SK-N-SH treated with all-trans-retinoic acid at 6 μM for 48 hours (cell line): ENCODE measurements around the gene MYH4.

ENCODE experiments used
- ATAC-seq: fragments of 200-7000 bp; cut with Tn5 transposase; 3 replicates; pipeline ENCODE4 v1.9.1; 2020; ENCODE audit warnings: mild to moderate bottlenecking, moderate library complexity
- ARNTL ChIP-seq: fragments of 450-650 bp; formaldehyde crosslinking; IDR thresholded peaks from 2 replicates; pipeline ENCODE4 v1.5.0; 2020; ENCODE audit warnings: low read depth, mild to moderate bottlenecking, moderate library complexity, borderline replicate concordance
- CSDC2 ChIP-seq: fragments of 250-450 bp; sonication (Bioruptor Pico); IDR thresholded peaks from 2 replicates; pipeline ENCODE4 v1.5.0; 2020; ENCODE audit warnings: mild to moderate bottlenecking, moderate library complexity
- CSRNP3 ChIP-seq: fragments of 250-450 bp; sonication (Bioruptor Pico); IDR thresholded peaks from 2 replicates; pipeline ENCODE4 v1.5.1; 2021; ENCODE audit warnings: mild to moderate bottlenecking, moderate library complexity
- ESRRG ChIP-seq: fragments of 250-450 bp; sonication (Bioruptor Pico); IDR thresholded peaks from 2 replicates; pipeline ENCODE4 v1.6.1; 2021; ENCODE audit warnings: mild to moderate bottlenecking
- GLIS3 ChIP-seq: fragments of 250-450 bp; sonication (Bioruptor Pico); IDR thresholded peaks from 2 replicates; pipeline ENCODE4 v1.5.0; 2020; ENCODE audit warnings: mild to moderate bottlenecking, moderate library complexity
- ISL1 ChIP-seq: fragments of 250-450 bp; sonication (Bioruptor Pico); IDR thresholded peaks from 2 replicates; pipeline ENCODE4 v2.1.2; 2022; ENCODE audit warnings: mild to moderate bottlenecking, moderate library complexity
- OSR1 ChIP-seq: fragments of 250-450 bp; sonication (Bioruptor Pico); IDR thresholded peaks from 2 replicates; pipeline ENCODE4 v1.8.0; 2022; ENCODE audit warnings: moderate library complexity, mild to moderate bottlenecking, inconsistent platforms
- RARB ChIP-seq: fragments of 250-450 bp; sonication (Bioruptor Pico); IDR thresholded peaks from 2 replicates; pipeline ENCODE4 v1.8.0; 2021; ENCODE audit warnings: mild to moderate bottlenecking, moderate library complexity
- SNAI2 ChIP-seq: fragments of 250-450 bp; sonication (Bioruptor Pico); IDR thresholded peaks from 2 replicates; pipeline ENCODE4 v1.5.0; 2020; ENCODE audit warnings: mild to moderate bottlenecking, moderate library complexity
- TCF4 ChIP-seq: fragments of 250-450 bp; sonication (Bioruptor Pico); IDR thresholded peaks from 2 replicates; pipeline ENCODE4 v1.8.0; 2021; ENCODE audit warnings: mild to moderate bottlenecking, moderate library complexity, borderline replicate concordance
- TOX ChIP-seq: fragments of 250-450 bp; sonication (Bioruptor Pico); IDR thresholded peaks from 2 replicates; pipeline ENCODE4 v1.8.0; 2021; ENCODE audit warnings: mild to moderate bottlenecking, moderate library complexity, borderline replicate concordance
- ZC3H10 ChIP-seq: fragments of 250-450 bp; sonication (Bioruptor Pico); IDR thresholded peaks from 2 replicates; pipeline ENCODE4 v1.5.1; 2021; ENCODE audit warnings: mild to moderate bottlenecking, moderate library complexity
- ZFP3 ChIP-seq: fragments of 250-450 bp; sonication (Bioruptor Pico); IDR thresholded peaks from 2 replicates; pipeline ENCODE4 v1.5.0; 2020; ENCODE audit warnings: mild to moderate bottlenecking, moderate library complexity
- ZNF565 ChIP-seq: fragments of 450-650 bp; formaldehyde crosslinking; conservative IDR thresholded peaks from 2 replicates; pipeline ENCODE4 v1.5.0; 2020; ENCODE audit warnings: low read depth, mild to moderate bottlenecking, moderate library complexity
- ZNF8 ChIP-seq: fragments of 450-650 bp; formaldehyde crosslinking; IDR thresholded peaks from 2 replicates; pipeline ENCODE4 v1.5.0; 2020; ENCODE audit warnings: mild to moderate bottlenecking, moderate library complexity
- TF ChIP-seq, protein P1 (sequence below): fragments of 250-450 bp; sonication (Bioruptor Pico); IDR thresholded peaks from 2 replicates; pipeline ENCODE4 v1.5.1; 2020; ENCODE audit warnings: low read depth, mild to moderate bottlenecking, moderate library complexity
- TF ChIP-seq, protein P2 (sequence below): fragments of 250-450 bp; sonication (Bioruptor Pico); IDR thresholded peaks from 2 replicates; pipeline ENCODE4 v1.8.0; 2020; ENCODE audit warnings: mild to moderate bottlenecking, moderate library complexity, borderline replicate concordance
- TF ChIP-seq, protein P3 (sequence below): fragments of 250-450 bp; sonication (Bioruptor Pico); IDR thresholded peaks from 2 replicates; pipeline ENCODE4 v1.8.0; 2021; ENCODE audit warnings: low read depth, mild to moderate bottlenecking, moderate library complexity, borderline replicate concordance
- TF ChIP-seq, protein P4 (sequence below): fragments of 250-450 bp; sonication (Bioruptor Pico); IDR thresholded peaks from 2 replicates; pipeline ENCODE4 v1.5.0; 2020; ENCODE audit warnings: mild to moderate bottlenecking, moderate library complexity

The MYH4 gene

GRCh38 chr17:10499950-10500349 lies 30.6 kb upstream of the MYH4 start (continued):
- TF ChIP-seq ZC3H10 (no peak), CSRNP3 (CRISPR knock-in tag) (no peak), TCF4 (no peak), ZNF565 (CRISPR knock-in tag) (no peak)

DNA sequence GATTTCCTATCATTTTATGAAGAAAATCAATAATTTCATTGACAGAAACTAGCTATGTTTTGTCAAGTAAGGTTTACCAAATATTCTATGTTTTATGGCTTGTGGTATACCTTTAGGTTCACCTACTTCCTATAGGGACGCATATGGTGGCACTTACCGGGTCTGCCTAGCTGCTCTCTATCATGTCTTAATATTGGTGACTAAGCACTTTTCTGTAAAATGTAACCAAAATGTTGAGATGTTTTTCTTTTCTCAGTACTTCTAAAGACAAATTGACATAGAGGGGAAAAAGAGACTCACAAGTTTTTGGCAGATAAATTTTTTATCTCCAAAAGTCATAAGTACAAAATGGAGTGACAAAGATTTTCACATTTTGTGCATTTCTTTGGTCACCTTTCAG lies 22.6 kb upstream of the MYH4 start:
- TF ChIP-seq GLIS3 (CRISPR knock-in tag) (no peak), ESRRG (CRISPR knock-in tag) (no peak), ARNTL (no peak), CSRNP3 (CRISPR knock-in tag) (no peak), TCF4 (no peak), SNAI2 (CRISPR knock-in tag) (no peak)
- TF ChIP-seq, protein P1, sequence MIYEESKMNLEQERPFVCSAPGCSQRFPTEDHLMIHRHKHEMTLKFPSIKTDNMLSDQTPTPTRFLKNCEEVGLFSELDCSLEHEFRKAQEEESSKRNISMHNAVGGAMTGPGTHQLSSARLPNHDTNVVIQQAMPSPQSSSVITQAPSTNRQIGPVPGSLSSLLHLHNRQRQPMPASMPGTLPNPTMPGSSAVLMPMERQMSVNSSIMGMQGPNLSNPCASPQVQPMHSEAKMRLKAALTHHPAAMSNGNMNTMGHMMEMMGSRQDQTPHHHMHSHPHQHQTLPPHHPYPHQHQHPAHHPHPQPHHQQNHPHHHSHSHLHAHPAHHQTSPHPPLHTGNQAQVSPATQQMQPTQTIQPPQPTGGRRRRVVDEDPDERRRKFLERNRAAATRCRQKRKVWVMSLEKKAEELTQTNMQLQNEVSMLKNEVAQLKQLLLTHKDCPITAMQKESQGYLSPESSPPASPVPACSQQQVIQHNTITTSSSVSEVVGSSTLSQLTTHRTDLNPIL (CRISPR knock-in tag), result no peak
- no peak for ATAC-seq

- TF ChIP-seq, protein P2, sequence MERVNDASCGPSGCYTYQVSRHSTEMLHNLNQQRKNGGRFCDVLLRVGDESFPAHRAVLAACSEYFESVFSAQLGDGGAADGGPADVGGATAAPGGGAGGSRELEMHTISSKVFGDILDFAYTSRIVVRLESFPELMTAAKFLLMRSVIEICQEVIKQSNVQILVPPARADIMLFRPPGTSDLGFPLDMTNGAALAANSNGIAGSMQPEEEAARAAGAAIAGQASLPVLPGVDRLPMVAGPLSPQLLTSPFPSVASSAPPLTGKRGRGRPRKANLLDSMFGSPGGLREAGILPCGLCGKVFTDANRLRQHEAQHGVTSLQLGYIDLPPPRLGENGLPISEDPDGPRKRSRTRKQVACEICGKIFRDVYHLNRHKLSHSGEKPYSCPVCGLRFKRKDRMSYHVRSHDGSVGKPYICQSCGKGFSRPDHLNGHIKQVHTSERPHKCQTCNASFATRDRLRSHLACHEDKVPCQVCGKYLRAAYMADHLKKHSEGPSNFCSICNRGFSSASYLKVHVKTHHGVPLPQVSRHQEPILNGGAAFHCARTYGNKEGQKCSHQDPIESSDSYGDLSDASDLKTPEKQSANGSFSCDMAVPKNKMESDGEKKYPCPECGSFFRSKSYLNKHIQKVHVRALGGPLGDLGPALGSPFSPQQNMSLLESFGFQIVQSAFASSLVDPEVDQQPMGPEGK (CRISPR knock-in tag), result no peak
- TF ChIP-seq, protein P3, sequence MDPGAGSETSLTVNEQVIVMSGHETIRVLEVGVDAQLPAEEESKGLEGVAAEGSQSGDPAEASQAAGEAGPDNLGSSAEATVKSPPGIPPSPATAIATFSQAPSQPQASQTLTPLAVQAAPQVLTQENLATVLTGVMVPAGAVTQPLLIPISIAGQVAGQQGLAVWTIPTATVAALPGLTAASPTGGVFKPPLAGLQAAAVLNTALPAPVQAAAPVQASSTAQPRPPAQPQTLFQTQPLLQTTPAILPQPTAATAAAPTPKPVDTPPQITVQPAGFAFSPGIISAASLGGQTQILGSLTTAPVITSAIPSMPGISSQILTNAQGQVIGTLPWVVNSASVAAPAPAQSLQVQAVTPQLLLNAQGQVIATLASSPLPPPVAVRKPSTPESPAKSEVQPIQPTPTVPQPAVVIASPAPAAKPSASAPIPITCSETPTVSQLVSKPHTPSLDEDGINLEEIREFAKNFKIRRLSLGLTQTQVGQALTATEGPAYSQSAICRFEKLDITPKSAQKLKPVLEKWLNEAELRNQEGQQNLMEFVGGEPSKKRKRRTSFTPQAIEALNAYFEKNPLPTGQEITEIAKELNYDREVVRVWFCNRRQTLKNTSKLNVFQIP, result no peak
- no peak for TF ChIP-seq SNAI2 (CRISPR knock-in tag)
- no peak for TF ChIP-seq ESRRG (CRISPR knock-in tag)
- TF ChIP-seq ARNTL, result no peak
- TF ChIP-seq, protein P4, sequence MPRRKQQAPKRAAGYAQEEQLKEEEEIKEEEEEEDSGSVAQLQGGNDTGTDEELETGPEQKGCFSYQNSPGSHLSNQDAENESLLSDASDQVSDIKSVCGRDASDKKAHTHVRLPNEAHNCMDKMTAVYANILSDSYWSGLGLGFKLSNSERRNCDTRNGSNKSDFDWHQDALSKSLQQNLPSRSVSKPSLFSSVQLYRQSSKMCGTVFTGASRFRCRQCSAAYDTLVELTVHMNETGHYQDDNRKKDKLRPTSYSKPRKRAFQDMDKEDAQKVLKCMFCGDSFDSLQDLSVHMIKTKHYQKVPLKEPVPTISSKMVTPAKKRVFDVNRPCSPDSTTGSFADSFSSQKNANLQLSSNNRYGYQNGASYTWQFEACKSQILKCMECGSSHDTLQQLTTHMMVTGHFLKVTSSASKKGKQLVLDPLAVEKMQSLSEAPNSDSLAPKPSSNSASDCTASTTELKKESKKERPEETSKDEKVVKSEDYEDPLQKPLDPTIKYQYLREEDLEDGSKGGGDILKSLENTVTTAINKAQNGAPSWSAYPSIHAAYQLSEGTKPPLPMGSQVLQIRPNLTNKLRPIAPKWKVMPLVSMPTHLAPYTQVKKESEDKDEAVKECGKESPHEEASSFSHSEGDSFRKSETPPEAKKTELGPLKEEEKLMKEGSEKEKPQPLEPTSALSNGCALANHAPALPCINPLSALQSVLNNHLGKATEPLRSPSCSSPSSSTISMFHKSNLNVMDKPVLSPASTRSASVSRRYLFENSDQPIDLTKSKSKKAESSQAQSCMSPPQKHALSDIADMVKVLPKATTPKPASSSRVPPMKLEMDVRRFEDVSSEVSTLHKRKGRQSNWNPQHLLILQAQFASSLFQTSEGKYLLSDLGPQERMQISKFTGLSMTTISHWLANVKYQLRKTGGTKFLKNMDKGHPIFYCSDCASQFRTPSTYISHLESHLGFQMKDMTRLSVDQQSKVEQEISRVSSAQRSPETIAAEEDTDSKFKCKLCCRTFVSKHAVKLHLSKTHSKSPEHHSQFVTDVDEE (CRISPR knock-in tag), result no peak
- TF ChIP-seq CSDC2 (CRISPR knock-in tag), result no peak
- TF ChIP-seq ISL1 (CRISPR knock-in tag), result no peak
- ATAC-seq, result no peak
Observed at GRCh38 chr17:10482252-10482651, 12.9 kb upstream of the MYH4 start.

- ATAC-seq, result no peak
- TF ChIP-seq ISL1 (CRISPR knock-in tag) (no peak), TOX (CRISPR knock-in tag) (no peak), ZNF8 (CRISPR knock-in tag) (no peak)
Observed at GRCh38 chr17:10477701-10478100, 8.3 kb upstream of the MYH4 start.

- ATAC-seq, result no peak
- TF ChIP-seq, protein P1 (CRISPR knock-in tag), result no peak
- TF ChIP-seq RARB (CRISPR knock-in tag) (no peak), ARNTL (no peak), ZNF565 (CRISPR knock-in tag) (no peak), GLIS3 (CRISPR knock-in tag) (no peak), OSR1 (no peak), ZFP3 (CRISPR knock-in tag) (no peak)
- TF ChIP-seq, protein P4 (CRISPR knock-in tag), result no peak
Observed at GRCh38 chr17:10474536-10474935, 5.2 kb upstream of the MYH4 start.
